ENCODE data around the gene GALK1. TPM values are rescaled to one million over a fixed set of nuclear protein-coding genes. Genes with fewer than 3 reads are reported as not detected.

The GALK1 gene
- total and polyA plus RNA-seq, 2 of the 13 experiments (the other 11 are each of a cell fraction or from before 2014, with no cell fraction given): 59.9 to 93.6 TPM

DNA sequence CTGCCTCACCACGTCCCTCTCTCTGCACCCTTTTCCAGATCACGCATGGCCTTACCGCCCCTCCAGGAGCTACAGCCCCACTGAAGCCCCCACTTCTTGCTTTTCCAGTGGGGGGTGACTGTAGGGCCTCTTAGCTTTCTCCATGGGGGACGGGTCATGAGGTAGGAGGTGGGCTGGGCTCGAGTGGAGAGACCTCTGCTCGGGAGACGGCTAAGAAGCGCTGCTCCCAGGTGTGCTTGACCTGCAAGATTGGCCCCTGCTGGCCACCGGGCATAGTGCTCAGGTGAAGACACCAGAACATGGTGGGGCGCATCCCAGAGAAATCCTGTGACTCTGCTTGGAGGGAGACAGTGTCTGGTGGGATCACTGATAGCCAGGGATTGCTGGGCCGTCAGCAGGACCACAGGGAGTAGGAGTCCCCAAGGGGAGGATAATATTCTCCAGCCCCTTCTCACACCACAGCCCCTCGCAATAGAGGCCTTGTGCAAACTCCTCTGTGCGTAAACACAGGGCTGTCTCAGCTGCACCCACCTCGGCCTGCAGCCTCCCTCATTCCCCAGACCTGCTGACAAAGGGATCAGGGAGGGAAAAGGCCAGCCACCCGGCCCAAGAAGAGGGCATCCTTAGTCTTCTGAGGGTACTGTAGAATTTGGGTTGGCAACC lies 8.9 kb upstream of the GALK1 start (continued):
- TF ChIP-seq MLLT10 (CRISPR knock-in tag; IDR thresholded peaks at IDR 0.05): no peak
- no peak for TF ChIP-seq RFXAP (CRISPR knock-in tag; IDR thresholded peaks at IDR 0.05; ENCODE audit: borderline replicate concordance)
- TF ChIP-seq MAF1 (CRISPR knock-in tag; IDR thresholded peaks at IDR 0.05; ENCODE audit: borderline replicate concordance): no peak
- TF ChIP-seq ZNF225 (CRISPR knock-in tag; IDR thresholded peaks at IDR 0.05): no peak
- TF ChIP-seq, protein P1, sequence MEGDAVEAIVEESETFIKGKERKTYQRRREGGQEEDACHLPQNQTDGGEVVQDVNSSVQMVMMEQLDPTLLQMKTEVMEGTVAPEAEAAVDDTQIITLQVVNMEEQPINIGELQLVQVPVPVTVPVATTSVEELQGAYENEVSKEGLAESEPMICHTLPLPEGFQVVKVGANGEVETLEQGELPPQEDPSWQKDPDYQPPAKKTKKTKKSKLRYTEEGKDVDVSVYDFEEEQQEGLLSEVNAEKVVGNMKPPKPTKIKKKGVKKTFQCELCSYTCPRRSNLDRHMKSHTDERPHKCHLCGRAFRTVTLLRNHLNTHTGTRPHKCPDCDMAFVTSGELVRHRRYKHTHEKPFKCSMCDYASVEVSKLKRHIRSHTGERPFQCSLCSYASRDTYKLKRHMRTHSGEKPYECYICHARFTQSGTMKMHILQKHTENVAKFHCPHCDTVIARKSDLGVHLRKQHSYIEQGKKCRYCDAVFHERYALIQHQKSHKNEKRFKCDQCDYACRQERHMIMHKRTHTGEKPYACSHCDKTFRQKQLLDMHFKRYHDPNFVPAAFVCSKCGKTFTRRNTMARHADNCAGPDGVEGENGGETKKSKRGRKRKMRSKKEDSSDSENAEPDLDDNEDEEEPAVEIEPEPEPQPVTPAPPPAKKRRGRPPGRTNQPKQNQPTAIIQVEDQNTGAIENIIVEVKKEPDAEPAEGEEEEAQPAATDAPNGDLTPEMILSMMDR (CRISPR knock-in tag; IDR thresholded peaks at IDR 0.05): peak; percentile 43; the same call in 1 of the 2 replicates
- TF ChIP-seq, protein P2, sequence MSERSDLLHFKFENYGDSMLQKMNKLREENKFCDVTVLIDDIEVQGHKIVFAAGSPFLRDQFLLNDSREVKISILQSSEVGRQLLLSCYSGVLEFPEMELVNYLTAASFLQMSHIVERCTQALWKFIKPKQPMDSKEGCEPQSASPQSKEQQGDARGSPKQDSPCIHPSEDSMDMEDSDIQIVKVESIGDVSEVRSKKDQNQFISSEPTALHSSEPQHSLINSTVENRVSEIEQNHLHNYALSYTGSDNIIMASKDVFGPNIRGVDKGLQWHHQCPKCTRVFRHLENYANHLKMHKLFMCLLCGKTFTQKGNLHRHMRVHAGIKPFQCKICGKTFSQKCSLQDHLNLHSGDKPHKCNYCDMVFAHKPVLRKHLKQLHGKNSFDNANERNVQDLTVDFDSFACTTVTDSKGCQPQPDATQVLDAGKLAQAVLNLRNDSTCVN (CRISPR knock-in tag; IDR thresholded peaks at IDR 0.05; ENCODE audit: borderline replicate concordance): no peak
- TF ChIP-seq PCBP1 (IDR thresholded peaks at IDR 0.05; ENCODE audit: borderline replicate concordance, low read depth, low read length): no peak
- no peak for TF ChIP-seq HDAC1 (CRISPR knock-in tag; IDR thresholded peaks at IDR 0.05)
- no peak for TF ChIP-seq ISX (CRISPR knock-in tag; conservative IDR thresholded peaks at IDR 0.05)
- no peak for TF ChIP-seq RFX3 (CRISPR knock-in tag; IDR thresholded peaks at IDR 0.05)
- no peak for TF ChIP-seq ZNF510 (CRISPR knock-in tag; IDR thresholded peaks at IDR 0.05; ENCODE audit: low read depth)
- TF ChIP-seq ZNF501 (CRISPR knock-in tag; IDR thresholded peaks at IDR 0.05): no peak
- TF ChIP-seq, protein P3, sequence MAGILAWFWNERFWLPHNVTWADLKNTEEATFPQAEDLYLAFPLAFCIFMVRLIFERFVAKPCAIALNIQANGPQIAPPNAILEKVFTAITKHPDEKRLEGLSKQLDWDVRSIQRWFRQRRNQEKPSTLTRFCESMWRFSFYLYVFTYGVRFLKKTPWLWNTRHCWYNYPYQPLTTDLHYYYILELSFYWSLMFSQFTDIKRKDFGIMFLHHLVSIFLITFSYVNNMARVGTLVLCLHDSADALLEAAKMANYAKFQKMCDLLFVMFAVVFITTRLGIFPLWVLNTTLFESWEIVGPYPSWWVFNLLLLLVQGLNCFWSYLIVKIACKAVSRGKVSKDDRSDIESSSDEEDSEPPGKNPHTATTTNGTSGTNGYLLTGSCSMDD (CRISPR knock-in tag; IDR thresholded peaks at IDR 0.05): no peak
- TF ChIP-seq, protein P4, sequence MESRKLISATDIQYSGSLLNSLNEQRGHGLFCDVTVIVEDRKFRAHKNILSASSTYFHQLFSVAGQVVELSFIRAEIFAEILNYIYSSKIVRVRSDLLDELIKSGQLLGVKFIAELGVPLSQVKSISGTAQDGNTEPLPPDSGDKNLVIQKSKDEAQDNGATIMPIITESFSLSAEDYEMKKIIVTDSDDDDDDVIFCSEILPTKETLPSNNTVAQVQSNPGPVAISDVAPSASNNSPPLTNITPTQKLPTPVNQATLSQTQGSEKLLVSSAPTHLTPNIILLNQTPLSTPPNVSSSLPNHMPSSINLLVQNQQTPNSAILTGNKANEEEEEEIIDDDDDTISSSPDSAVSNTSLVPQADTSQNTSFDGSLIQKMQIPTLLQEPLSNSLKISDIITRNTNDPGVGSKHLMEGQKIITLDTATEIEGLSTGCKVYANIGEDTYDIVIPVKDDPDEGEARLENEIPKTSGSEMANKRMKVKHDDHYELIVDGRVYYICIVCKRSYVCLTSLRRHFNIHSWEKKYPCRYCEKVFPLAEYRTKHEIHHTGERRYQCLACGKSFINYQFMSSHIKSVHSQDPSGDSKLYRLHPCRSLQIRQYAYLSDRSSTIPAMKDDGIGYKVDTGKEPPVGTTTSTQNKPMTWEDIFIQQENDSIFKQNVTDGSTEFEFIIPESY (CRISPR knock-in tag; IDR thresholded peaks at IDR 0.05): peak; percentile 8; the same call in 1 of the 2 replicates
- no peak for TF ChIP-seq TCF12 (IDR thresholded peaks at IDR 0.05)
- TF ChIP-seq TCF12 (CRISPR knock-in tag; IDR thresholded peaks at IDR 0.05): no peak
- TF ChIP-seq STAG1 (CRISPR knock-in tag; IDR thresholded peaks at IDR 0.05): no peak
- TF ChIP-seq DNMT3B (CRISPR knock-in tag; conservative IDR thresholded peaks at IDR 0.05): no peak
- no peak for TF ChIP-seq STAT5B (CRISPR knock-in tag; IDR thresholded peaks at IDR 0.05)
- TF ChIP-seq, protein P5, sequence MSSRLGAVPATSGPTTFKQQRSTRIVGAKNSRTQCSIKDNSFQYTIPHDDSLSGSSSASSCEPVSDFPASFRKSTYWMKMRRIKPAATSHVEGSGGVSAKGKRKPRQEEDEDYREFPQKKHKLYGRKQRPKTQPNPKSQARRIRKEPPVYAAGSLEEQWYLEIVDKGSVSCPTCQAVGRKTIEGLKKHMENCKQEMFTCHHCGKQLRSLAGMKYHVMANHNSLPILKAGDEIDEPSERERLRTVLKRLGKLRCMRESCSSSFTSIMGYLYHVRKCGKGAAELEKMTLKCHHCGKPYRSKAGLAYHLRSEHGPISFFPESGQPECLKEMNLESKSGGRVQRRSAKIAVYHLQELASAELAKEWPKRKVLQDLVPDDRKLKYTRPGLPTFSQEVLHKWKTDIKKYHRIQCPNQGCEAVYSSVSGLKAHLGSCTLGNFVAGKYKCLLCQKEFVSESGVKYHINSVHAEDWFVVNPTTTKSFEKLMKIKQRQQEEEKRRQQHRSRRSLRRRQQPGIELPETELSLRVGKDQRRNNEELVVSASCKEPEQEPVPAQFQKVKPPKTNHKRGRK (CRISPR knock-in tag; IDR thresholded peaks at IDR 0.05): no peak
- no peak for TF ChIP-seq RARA (CRISPR knock-in tag; IDR thresholded peaks at IDR 0.05)
- TF ChIP-seq SALL1 (CRISPR knock-in tag; IDR thresholded peaks at IDR 0.05): peak; percentile 5; the same call in 1 of the 2 replicates

All from HepG2 (cell line).